Ammon's horn (tissue), 1 donor: ENCODE measurements around the gene LIX1.
A peak's percentile ranks its signal among the peaks of the same experiment; 100 is the strongest.

Source experiments
- DNase-seq: peaks from one replicate; pipeline ENCODE4 v3.0.0-alpha.2; 2016; ENCODE audit warnings: low spot score

LIX1 gene

DNA sequence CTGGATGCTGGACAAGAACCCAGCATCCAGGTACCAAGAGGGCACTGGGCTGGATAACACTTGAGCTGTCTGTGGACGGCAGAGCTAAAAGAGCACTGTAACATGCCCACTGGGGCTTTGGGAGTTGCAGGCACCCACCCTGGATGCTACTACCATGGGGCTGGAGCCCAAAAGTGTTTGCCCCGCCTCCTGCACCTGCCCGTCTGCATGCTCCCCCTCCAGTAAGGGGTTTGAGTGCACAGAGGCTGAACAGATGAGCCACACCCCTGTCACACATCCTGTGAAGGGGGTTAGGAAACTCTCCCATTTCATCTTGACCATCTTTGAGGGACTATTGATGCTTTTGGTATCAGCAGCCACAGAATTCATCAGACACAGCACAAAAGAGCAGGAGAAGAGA lies 69.0 kb downstream of the LIX1 start:
- DNase-seq: no peak

DNA sequence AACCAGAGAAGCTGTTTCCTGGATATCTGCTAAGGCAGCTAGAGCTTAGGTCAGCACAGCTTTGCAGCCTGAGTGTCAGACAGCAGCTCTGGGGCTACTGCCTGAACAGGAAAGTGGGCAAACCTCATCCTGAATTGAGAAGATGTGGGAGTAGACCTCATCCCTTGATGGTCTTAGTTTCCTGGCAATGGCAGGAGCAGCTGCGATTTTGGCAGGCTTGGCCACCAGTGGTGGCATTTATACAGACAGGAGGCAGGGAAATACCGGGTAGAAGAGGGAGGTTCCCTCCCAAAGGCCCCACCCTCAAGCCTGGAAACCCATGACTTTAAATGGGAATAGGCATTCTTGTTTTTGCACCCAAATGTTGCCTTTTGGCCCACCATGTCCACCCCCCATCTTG lies 69.7 kb downstream of the LIX1 start:
- no peak for DNase-seq

DNA sequence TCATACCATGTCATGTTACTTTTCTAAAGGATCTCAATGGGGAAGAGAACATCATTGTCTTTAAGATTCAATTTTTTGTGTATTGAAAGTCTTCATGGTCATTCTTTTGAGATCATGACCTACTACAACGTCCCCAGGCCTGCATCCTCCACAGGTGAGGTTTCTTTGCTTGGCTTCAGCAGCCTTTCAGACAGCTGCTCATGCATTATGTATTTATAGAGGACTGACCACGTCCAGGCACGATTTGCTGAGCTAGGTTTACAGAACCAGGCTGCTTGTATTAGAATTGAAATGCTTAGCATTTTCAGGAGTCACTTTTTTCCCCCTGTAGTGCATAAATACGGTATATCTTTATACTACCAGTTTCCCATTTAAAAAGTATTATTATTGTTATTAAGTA lies 70.4 kb downstream of the LIX1 start:
- DNase-seq: no peak

DNA sequence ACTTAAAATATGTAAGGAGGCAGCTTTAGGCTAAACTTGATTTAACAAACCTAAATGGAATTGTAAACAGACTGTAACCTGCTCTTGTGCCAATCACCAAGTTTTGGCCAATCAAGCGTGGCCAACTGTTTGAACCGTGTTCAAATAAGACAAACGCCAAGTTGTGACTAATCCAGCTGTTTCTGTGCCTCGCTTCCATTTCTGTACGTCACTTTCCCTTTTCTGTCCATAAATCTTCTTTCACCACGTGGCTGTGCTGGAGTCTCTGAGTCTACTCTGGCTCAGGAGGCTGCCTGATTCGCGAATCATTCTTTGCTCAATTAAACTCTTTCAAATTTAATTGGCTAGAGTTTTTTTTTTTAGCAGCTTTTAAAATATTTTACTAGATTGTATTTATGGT lies 71.3 kb downstream of the LIX1 start:
- peak; percentile 35 for DNase-seq

DNA sequence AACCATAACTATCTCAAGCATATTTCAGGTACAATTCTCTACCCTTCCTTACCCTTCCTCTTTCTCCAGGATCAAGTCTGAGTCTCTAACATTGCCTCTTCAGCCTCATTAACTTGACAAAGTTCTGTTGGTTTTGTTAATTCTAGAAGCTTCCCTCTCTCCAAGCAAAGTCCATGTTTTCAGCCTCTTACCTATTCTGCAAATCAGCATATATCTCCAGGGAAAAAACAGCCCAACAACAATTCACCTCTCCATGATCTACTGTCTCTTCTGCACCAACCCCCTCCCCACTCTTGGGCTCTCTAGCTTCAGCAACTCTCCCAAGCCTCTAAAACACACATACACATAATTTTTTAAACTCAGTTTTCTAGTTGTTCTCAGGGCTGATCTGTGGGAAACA lies 72.2 kb downstream of the LIX1 start:
- no peak for DNase-seq

DNA sequence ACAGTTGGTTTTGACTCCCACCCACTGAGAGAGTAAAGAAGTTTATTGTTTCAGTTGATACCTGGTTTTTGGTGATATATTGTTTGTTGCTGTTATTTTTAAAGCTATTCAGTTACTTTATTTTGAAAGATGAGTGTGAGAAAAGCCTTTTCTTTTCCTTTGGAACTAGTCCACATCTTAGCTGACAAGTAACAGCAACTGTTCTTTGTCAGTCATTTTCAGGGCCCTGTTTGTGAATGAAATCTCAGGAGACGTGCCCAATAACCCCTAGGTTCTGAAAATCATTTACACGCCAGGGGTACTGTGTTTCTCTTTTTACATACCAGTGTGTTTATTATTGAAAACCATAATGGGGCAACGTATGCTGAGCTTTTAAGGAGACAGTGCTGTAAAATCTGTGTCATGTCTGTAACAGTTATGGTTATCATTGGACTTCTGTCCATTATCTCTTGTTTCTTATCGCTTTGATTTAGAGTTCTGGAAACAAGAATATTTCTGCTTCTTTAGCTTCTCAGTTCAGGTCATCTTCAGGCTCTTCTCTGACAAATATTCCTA lies 75.0 kb downstream of the LIX1 start:
- no peak for DNase-seq

DNA sequence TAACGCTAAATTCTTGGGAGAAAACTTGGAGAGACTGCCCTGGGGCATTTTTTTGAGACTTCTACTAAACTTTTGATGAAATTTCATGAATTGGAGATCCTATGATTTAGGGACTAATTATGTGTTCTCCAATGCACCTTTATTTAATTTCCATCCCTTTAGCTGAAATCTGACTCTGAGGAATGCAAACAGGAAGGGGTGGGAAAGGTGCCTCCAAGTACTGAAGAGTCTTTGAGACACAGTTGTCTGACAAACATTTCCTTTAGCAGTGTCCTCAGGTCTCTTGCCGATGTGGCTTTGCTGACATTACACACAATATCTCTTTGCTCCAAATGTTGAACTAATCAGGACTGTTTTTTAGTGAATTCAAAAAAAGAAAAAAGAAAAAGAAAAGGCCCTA lies 76.9 kb downstream of the LIX1 start:
- DNase-seq: no peak

DNA sequence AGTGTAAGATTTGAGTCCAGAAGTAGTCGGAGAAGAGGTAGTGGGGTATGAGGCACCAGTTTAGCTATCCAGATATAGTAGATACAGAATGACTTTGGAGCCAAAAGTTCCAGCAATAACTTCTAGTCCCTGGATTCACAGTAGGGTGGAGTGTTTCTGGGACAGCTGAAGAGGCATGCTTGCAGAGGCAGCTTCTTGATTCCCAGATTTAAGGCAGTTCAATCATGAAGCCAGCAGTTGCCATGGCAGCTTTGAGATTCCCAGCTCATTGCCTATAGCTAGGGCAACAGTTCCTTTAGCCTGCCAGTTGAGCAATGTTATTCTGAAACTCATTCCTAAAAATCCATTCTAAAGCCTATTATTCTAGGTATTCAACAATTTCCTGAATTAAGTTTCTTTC lies 79.2 kb downstream of the LIX1 start:
- peak; percentile 11 for DNase-seq

DNA sequence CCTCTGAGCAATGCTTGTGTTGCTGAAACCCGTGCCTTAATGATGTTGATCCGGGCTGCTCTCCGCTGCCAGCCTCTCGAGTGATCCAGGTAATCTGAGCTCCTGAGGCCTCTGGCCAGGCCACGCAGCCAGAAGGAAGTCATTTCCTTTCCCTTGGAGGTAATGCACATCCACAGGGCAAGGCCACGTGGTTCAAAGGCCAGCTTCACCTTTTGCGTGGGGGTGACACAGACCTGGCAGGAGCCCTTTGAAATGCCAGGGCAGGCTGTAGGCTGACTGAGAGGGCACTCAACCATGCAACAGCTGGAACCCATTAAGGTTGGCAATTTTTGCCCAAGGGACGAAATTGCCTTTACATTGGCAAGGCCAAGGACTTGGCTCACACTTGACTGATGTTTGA lies 80.4 kb downstream of the LIX1 start:
- DNase-seq: no peak

DNA sequence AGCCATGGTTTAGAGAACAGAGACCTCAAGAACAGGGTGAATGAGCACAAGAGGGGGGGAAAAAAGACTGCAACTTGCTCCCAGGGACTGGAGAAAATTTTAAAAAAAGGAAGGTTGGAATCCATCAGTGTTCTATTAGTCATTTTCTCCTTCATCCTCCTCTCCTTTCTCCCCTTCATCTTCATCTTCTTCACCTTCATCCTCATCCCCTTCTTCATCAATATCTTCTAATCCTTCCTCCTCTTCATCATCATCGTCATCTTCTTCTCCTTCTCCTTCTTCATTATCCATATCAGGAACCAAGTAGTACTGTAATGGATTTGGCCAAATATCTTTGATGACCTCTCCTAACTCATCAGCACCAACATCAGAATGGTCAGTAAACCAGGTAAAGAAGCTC lies 86.1 kb downstream of the LIX1 start:
- no peak for DNase-seq

DNA sequence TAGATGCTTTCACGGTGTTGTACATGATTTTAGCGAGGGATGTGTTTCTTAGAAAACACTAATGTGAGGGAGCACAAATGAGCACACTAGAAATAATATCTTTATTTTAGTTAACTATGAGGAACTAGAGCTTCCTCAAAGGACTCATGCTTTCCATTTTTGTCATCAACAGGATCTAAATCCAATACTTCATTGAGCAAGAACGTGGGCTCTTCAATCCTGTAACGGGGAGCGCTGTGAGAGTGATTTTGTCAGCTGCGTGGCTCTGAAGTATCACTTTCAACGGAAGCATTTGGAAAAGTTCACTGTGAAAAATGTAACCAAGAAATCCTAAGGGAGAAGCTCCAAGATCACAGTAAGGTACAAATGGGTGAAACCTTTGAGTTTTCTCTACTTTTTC lies 93.2 kb downstream of the LIX1 start:
- no peak for DNase-seq

DNA sequence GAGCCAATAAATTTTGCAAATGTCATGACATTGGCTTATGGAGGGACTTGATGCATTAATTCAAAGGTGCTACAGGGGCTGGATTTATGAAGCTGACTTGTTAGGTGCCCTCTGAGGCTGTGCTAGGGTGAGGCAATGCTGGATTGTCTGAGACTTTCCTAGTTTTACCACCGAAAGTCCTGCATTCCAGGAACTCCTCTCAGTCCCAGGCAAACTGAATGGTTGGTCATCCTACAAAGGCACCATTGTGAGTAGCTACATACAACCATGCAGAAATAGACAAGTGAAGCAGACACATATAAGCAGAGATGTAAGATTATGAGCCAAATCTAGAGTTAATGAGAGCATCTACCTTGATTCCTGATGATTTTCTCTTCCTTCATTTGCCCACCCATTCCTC lies 95.3 kb downstream of the LIX1 start:
- DNase-seq: no peak

DNA sequence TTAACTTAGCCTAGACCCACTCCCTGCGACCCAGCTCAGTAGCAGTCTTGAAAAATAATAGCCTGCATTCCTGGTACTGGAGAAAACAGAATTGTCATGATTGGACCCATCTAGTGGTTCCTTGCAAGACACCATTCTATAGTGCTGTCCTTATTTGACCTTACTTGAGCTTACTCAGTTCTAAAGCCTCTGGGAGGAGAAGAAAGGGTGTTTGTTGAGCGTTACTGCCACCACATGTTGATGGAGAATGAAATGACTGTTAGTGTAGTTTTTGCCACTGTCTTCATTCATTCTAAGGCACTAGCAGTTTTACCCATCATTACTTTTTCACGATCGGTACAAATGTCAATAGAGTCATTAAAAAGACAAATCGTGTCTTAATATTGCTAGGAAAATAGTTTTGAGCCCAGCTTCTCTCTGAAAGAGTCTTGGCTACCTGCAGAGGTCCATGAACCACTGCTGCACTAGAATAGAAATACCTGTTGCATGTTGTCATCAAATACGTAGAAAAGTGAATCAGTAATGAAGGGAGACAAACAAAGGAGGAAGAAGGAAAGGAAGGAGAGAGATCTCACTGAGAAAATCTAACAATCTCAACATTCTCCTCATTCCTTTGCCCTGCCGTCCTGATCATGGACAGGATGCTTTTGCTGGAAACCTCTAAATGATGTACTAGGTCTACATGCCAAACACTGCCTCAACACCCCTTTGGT lies 96.0 kb downstream of the LIX1 start:
- DNase-seq: no peak

DNA sequence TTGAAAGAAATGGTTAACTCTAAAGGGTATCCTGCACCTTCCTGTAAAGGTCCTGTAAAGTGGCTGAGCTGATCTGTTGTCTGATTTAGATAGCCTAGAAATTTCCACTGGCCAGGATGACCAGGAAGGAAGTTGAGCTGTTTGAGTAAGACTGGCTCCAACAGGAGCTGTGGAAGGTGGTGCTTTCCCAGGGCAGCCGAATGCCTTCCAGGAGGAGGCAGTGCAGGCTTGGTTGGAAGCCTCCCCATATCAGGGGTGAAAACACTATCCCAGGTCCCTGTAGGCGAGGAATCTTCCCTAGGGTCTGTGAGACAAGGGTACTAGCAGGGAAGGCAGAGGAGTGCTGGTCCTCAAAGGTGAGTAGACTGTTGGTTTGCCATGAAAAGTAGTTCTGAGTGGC lies 98.4 kb downstream of the LIX1 start:
- DNase-seq: peak; percentile 9

DNA sequence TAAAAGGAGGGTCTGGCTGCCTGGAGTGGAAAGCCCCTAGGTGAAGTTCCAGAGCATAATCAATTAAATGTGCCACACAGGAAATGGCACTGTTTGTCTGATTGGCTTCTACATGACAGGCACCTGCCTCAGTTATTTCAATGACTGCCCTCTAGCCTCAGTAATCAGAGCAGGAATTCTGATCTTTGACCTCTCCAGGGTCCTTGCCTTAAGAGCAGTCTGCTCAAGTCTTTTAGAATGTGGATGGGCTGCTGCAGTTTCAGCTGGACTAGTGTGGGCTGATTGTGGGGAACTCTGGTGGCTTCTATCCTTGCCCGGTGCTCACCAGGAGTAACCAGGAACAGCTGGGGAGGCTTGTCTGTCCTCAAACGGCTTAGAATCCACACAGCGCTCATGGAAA lies 98.9 kb downstream of the LIX1 start:
- no peak for DNase-seq

DNA sequence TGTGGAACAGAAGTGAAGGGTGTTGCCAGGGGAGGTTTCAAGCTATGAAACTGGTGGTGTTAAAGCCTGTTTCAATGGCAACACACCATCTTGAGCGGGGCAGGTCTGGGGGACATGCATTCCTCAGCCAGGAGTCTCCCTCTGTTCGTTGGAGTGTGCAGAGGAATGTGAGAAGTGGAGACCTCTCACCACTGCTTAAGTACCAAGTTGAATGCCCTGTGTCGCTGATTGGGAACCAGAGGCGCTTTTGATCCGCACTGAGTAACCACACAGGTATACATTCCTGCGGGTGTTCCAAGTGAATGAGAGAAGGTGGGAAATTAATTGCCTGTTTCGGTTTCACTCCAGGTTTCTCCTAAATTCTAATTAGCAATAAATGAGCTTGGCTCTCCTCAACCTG lies 99.4 kb downstream of the LIX1 start:
- DNase-seq: no peak
